Left colon (tissue), 2 donors: ENCODE data around the gene CENPN. TPM values are rescaled to one million over a fixed set of nuclear protein-coding genes. Genes with fewer than 3 reads are reported as not detected.
A peak's percentile ranks its signal among the peaks of the same experiment; 100 is the strongest.

ENCODE experiments used
- ATAC-seq: fragments of 200-7000 bp; cut with Tn5 transposase; one replicate; pipeline ENCODE4 v1.9.1; 2020; ENCODE audit warnings: mild to moderate bottlenecking, moderate library complexity
- DNase-seq, 2 donors: peaks; one replicate each; pipeline ENCODE4 v3.0.0-alpha.2; 2020
- intact Hi-C, 2 donors: fragments of 100-400 bp; cut with DNase I in 1 of 2; cut with micrococcal nuclease in 1 of 2; formaldehyde crosslinking; loops; one replicate each; pipeline versions ENCODE4 v1.11.2 to v1.14.0; 2022; cut with DNase I, micrococcal nuclease
- total RNA-seq, 2 donors: library from RNA; stranded (reverse); fragmentation: NEBNext Ultra II Directional; extraction: Animal tissue kit (Norgen Biotek cat#: 25700); gene quantifications; one replicate each; pipeline ENCODE4 v1.2.1, GENCODE V29; 2021
- donor health status: DM: no; HTN: no; CAD: no.
- donor health status: DM: yes; HTN: yes; CAD: no.

Gene CENPN
- total RNA-seq, 2 donors from 2014 or later: 7.7 to 9.7 TPM

DNA sequence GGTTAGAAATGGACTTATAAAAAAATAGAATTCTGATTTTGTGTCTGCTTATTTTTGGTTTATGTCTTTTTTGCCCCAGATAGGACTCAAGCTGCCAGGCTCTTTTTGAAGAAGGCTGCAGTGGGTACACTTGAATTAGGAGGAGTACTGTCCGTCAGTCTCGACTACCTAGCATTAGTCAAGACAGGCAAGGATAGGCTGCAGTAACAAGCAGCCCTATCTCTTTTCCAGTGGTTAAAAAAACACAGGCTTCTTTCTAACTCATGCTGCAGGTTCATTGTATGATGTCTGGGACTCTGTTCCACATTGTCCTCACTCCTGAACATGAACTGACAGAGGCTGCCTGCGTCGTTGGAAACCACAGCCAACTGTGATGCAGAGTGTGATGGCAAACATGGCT lies 62.0 kb downstream of the CENPN start:
- ATAC-seq (no peak), DNase-seq (no peak)
- intact Hi-C loops: no loop called here

DNA sequence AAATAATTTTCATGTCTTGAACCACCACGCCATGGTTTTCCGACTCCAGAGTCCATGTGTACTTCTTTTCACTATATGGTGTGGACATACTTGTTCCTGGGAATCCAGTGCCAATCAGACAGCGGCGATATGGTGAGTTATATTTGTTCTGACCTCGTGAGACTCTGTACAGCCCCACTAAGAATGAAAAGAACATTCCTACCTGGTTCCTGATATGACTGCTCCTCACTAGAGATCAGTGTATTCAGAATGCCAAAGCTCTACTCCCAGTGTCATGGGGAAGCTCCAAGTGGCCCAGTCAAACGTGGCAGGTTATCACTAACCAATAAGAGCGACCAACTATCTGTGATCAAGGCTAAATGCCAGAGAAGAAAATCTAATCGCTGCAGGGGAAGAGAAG lies 64.0 kb downstream of the CENPN start:
- no peak for ATAC-seq
- no peak for DNase-seq
- intact Hi-C loops: no loop called here

DNA sequence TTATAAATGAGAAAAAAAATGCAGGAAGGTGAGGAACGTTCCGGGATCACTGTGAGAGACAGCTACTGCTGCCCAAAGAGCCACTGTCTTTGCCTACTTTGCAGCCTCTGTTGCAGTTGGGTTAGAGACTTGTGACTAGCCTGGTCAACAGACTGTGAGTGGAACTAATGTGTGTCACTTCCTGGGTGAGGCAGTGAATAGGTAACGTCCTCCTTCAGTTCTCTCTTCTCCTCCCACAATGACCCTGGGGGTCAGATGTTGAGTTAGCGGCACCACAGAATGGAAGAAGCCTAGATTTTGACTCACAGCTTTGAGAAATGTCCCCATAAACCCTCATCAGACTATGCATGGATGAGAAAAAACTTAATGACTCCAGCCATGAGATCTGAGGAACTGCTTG lies 64.8 kb downstream of the CENPN start:
- intact Hi-C loops: no loop called here
- no peak for DNase-seq
- ATAC-seq: no peak

DNA sequence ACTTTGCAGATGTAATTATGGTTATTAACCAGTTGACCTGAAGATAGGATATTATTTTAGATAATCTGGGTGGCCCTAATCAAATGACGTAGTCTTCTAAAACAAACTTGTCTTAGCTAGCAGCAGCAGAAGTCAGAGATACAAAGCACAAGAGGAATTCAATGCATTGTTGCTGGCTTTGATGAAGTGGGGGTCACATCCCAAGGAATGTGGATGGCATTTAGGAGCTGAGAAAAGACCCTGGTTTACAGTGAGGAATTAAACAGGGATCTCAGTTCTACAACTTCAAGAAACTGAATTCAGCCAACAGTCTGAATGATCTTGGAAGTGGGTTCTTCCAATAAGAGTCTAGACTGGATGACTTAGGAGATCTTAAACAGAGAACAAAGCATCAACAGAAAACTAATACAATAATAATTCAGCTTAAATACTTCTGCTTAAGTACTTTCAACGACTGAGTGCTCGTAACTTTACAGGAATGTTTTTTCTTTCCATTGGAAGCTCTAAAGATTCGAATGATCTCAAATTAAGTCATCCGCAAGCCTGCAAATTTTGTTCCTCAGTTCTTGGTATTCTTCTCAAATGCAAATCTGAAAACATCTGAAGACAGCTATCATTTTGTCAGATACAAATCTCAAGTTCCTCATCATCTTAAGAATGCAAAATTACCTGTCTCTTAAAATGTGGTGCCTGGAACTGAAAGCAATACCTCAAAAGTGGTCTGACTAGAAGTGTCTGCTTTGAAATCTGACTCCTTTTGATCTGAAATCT lies 66.7 kb downstream of the CENPN start:
- ATAC-seq (no peak), DNase-seq (no peak)
- intact Hi-C loops: no loop called here

DNA sequence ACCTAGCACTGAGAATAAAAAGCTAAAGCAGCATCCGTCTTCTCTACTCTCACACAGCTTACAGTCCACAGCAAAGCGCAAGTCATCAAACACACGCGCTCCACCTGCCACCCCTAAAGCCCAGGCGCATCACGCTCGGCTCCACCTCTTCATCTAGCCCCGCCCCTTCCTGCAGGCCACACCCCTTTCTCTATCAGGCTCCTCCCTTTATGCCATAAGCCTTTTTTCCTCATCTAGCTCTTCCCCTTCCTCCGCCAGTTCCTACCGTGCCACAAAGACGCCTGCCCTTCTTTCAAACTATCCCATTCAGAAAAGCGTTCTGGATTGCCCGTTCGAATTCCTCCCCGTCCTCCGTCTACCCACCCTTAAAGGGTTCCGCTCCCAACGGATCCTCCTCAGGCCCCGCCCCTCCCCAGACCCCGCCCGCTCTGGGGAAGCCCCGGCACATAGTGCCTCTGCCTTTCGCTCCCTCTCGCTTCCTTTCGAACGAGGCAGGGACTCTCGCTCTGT lies 69.6 kb downstream of the CENPN start:
- ATAC-seq: peak; percentile 89
- peak; percentile 89 to 94 for DNase-seq
- intact Hi-C loops: no loop called here

DNA sequence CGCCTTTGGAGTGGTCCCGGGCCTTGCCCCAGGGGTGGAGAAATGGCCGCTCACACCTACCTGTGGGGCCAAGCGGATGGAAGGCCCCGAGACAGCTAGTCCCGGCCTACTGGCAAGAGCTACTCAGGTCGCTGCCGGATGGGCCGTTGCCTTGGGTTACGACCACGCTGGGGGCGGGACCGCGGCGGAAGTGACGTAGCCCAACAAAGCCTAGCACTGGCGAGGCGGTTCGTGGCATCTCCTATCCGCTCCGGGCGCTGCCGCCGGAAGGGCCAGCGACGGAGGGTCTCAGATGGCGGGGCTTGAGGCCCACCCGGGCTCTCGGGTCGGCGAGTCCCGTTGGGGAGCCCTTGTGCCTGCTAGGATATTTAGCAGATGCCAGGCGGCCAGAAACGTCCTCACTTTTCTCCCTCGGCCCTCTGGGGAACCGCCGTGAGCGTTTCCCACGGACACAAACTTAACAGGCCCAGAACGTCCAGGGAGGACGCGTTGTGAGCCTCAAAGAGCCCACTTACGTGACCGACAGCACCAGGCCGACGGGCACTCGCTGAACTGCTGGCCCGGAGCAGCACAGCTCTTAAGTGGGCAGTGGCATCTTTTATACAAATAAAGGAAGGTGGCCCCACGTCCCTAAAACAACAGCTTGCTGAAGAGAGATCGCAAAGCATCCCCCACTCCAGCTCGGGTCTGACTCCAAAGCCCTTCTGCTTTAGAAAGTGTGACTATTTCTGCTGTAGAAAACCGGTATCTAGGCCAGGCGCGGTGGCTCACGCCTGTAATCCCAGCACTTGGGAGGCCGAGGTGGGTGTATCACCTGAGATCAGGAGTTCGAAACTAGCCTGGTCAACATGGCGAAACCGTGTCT lies 70.3 kb downstream of the CENPN start, which contains the start of gene C16orf46:
C16orf46 (minus strand) TSS at position 163 of the 865 bp plus-strand sequence. CDS start 13,283 bp downstream, outside the sequence.
- peak; percentile 97 for ATAC-seq
- DNase-seq: peak; percentile 97 to 98
- intact Hi-C loops: no loop called here

DNA sequence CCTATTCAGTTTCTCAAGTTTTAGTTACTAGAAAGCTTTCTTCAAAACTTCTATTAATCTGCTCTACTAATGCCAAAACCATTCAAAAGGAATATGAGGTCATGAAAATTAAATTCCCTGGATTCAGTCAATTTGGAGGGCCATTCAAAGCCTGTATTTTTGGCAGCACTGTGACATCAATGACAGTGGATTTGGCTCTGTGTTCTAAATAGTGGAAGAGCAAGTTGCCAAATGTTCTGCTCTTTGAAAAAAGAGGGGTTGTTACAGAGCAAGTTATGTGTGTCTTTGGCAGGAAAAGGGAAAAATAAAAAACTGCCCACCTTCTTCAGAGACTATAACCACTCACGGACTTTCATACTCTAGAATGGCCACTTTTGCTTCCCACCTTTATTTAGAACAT lies 73.2 kb downstream of the CENPN start:
- intact Hi-C loops: no loop called here
- ATAC-seq: no peak

DNA sequence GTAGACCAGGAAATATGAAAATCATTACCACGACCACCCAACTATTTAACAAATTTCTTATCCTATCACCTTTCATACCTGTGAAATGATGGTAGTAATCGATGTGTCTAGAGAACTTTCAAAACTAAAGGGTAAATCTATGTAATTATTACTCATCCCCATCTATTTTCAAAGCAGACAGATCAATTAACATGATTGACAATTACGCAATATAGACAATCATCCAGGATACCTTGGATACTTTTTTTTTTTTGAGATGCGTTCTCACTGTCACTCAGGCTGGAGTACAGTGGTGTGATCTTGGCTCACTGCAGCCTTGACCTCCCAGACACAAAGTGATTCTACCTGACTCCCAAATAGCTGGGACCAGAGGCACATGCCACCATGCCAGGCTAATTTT lies 74.0 kb downstream of the CENPN start:
- intact Hi-C loops: no loop called here

More for the DNA sequence above, 73.2 kb downstream of the CENPN start:
- no peak for DNase-seq

More for the DNA sequence above, 74.0 kb downstream of the CENPN start:
- no peak for DNase-seq
- ATAC-seq: no peak

Other genes with a start within 250 kb of the CENPN start
- 1 to 10 TPM; 5.0 to 6.3 TPM for gene CDYL2, start 202.6 kb upstream of the CENPN start, total RNA-seq
- gene CMC2, start 329 bp upstream of the CENPN start, total RNA-seq: 10 to 100 TPM; 50.6 to 53.6 TPM
- 10 to 100 TPM; 25.5 to 34.4 TPM for gene ATMIN, start 28.6 kb downstream of the CENPN start, total RNA-seq
- under 1 TPM; 0.58 to 0.75 TPM for gene C16orf46, start 70.0 kb downstream of the CENPN start, total RNA-seq
- gene GCSH, start 89.2 kb downstream of the CENPN start, total RNA-seq: 10 to 100 TPM; 10.2 to 14.7 TPM
- 1 to 10 TPM; 4.0 to 5.1 TPM for gene BCO1, start 231.5 kb downstream of the CENPN start, total RNA-seq